Colonic mucosa (tissue), 4 donors: Measurements from ENCODE around the gene LIN7A. TPM values are rescaled to one million over a fixed set of nuclear protein-coding genes. Genes with fewer than 3 reads are reported as not detected.

ENCODE experiments used
- DNase-seq: peaks from one replicate; pipeline ENCODE4 v3.0.0-alpha.2; 2020
- H3K27ac ChIP-seq: fragments of 200-600 bp; one replicate; pipeline ENCODE4 v1.8.0; 2021
- H3K27me3 ChIP-seq: fragments of 200-600 bp; one replicate; pipeline ENCODE4 v1.8.0; 2021
- H3K36me3 ChIP-seq: fragments of 200-600 bp; one replicate; pipeline ENCODE4 v1.8.0; 2021
- H3K4me1 ChIP-seq: fragments of 200-600 bp; one replicate; pipeline ENCODE4 v1.8.0; 2021; ENCODE audit warnings: mild to moderate bottlenecking
- H3K4me3 ChIP-seq: fragments of 200-600 bp; one replicate; pipeline ENCODE4 v1.8.0; 2021
- H3K9ac ChIP-seq, 2 donors: one replicate each; pipeline ENCODE4 v1.7.0; 2013; ENCODE audit warnings: control low read depth in 2 of 2, low read depth in 2 of 2, low read length in 2 of 2
- H3K9me3 ChIP-seq: fragments of 200-600 bp; one replicate; pipeline ENCODE4 v1.8.0; 2021
- CTCF ChIP-seq: fragments of 200-600 bp; IDR thresholded peaks from one replicate; pipeline ENCODE4 v1.8.0; 2022; ENCODE audit warnings: antibody characterized with exemption, mild to moderate bottlenecking
- intact Hi-C: fragments of 100-400 bp; cut with DNase I; formaldehyde crosslinking; loops from one replicate; pipeline ENCODE4 v1.14.1; 2022
- total RNA-seq, 2 donors: library from RNA; stranded (reverse); fragmentation: NEBNext Ultra II Directional in 1 of 2; extraction: Animal tissue kit (Norgen Biotek cat#: 25700) in 1 of 2; gene quantifications; one replicate each; pipeline ENCODE4 v1.2.1, GENCODE V29; 2021
- donor health status: healthy.
- donor health status: DM: no; HTN: no; CAD: no.
- donor health status: DM: no; HTN: no; CAD: no.

Gene LIN7A
- total RNA-seq, 2 donors from 2014 or later: 0.17 to 1.8 TPM

GRCh38 chr12:80938397-80938796 lies 663 bp upstream of the LIN7A start:
- Histone ChIP-seq H3K27ac (no peak overlapping the region), H3K9ac (no peak overlapping the region), H3K27me3 (peaks cover 13% of the 10 kb centered on the region), H3K36me3 (no peaks in the 10 kb centered on the region), H3K9me3 (no peaks in the 10 kb centered on the region), H3K4me1 (no peaks in the 10 kb centered on the region), H3K4me3 (no peak overlapping the region)
- no peak for DNase-seq
- TF ChIP-seq CTCF: no peak
- intact Hi-C loops: no loop called here

GRCh38 chr12:80936642-80937390 lies 918 bp downstream of the LIN7A start:
- peak overlapping the region in 1 of 2 donors; percentile 57 for H3K9ac ChIP-seq

GRCh38 chr12:80936353-80936641 lies 1.4 kb downstream of the LIN7A start:
- peak overlapping the region; percentile 47 for H3K4me3 ChIP-seq
- no peak for TF ChIP-seq CTCF
- no peaks in the 10 kb centered on the region for H3K36me3 ChIP-seq
- no peaks in the 10 kb centered on the region for H3K4me1 ChIP-seq
- peaks cover 13% of the 10 kb centered on the region for H3K27me3 ChIP-seq
- no peak for DNase-seq
- H3K9me3 ChIP-seq: no peaks in the 10 kb centered on the region
- intact Hi-C loops: no loop called here
- H3K9ac ChIP-seq: no peak overlapping the region
- no peak overlapping the region for H3K27ac ChIP-seq

More at GRCh38 chr12:80936642-80937390, 918 bp downstream of the LIN7A start:
- Histone ChIP-seq H3K27me3 (peaks cover 13% of the 10 kb centered on the region), H3K36me3 (no peaks in the 10 kb centered on the region), H3K4me1 (no peaks in the 10 kb centered on the region), H3K9me3 (no peaks in the 10 kb centered on the region), H3K27ac (no peak overlapping the region), H3K4me3 (peak overlapping the region; percentile 47)
- intact Hi-C loops: no loop called here
- peak; percentile 50 for DNase-seq
- no peak for TF ChIP-seq CTCF

DNA sequence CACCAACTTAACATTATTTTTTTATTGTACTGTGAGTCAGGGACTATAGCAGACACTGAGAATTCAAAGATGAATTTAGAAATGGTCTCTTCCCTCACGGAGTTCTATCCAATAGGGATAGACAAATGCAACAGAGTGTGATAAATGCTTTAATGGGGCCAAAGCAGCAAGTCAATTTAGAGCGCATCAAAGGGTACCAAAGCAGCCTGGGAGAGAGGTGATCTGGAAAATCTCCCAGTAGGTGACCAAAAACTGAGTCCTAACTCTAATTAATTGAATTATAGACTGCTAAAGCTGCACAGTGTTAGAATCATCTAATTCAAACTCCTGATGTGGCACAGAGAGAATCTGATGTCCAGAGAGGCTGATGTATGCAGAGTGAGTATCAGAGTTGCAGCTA lies 2.6 kb downstream of the LIN7A start:
- H3K4me3 ChIP-seq: no peak overlapping the region
- no peaks in the 10 kb centered on the region for H3K9me3 ChIP-seq
- H3K36me3 ChIP-seq: no peaks in the 10 kb centered on the region
- no peak overlapping the region for H3K27ac ChIP-seq
- no peaks in the 10 kb centered on the region for H3K4me1 ChIP-seq
- H3K9ac ChIP-seq: no peak overlapping the region
- no peak for TF ChIP-seq CTCF
- intact Hi-C loops: no loop called here
- no peak for DNase-seq
- peaks cover 13% of the 10 kb centered on the region for H3K27me3 ChIP-seq

GRCh38 chr12:80925983-80926382 lies 11.8 kb downstream of the LIN7A start:
- intact Hi-C loops: no loop called here
- DNase-seq: no peak
- no peak overlapping the region for H3K27ac ChIP-seq
- no peak overlapping the region for H3K9ac ChIP-seq
- H3K4me3 ChIP-seq: no peak overlapping the region
- H3K27me3 ChIP-seq: no peaks in the 10 kb centered on the region
- H3K9me3 ChIP-seq: no peaks in the 10 kb centered on the region
- no peaks in the 10 kb centered on the region for H3K4me1 ChIP-seq
- H3K36me3 ChIP-seq: no peaks in the 10 kb centered on the region
- no peak for TF ChIP-seq CTCF
